Activated naive CD4-positive, alpha-beta T cell treated with Interleukin-2 at 50 U/mL for 16 hours (primary cell): ENCODE data around the gene SELENOK.

Source experiments
- DNase-seq: peaks from one replicate; pipeline ENCODE4 v3.0.0-alpha.2; 2020

Gene SELENOK

GRCh38 chr3:53841296-53841695, 50.4 kb downstream of the SELENOK start:
- DNase-seq = no peak

DNA sequence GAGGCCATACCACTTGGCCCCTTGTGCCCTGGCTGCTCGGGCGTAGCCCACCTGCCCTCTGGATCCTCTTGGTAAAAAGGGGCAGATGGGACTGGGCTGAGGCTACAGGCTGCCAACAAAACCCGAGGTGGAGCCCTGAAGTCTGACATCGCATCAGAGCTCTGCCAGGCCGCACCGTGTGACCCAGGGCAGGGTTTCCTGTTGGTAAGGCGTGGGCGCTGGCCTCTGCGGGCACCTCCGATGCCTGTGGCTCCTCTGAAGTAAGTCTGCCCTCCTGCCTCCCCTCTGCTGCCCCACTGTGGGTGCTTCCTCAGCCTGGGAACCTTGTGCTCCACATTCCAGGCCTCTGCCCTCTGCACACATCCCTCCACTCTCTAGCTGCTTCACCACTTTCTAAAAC, 54.3 kb downstream of the SELENOK start:
- DNase-seq = no peak

DNA sequence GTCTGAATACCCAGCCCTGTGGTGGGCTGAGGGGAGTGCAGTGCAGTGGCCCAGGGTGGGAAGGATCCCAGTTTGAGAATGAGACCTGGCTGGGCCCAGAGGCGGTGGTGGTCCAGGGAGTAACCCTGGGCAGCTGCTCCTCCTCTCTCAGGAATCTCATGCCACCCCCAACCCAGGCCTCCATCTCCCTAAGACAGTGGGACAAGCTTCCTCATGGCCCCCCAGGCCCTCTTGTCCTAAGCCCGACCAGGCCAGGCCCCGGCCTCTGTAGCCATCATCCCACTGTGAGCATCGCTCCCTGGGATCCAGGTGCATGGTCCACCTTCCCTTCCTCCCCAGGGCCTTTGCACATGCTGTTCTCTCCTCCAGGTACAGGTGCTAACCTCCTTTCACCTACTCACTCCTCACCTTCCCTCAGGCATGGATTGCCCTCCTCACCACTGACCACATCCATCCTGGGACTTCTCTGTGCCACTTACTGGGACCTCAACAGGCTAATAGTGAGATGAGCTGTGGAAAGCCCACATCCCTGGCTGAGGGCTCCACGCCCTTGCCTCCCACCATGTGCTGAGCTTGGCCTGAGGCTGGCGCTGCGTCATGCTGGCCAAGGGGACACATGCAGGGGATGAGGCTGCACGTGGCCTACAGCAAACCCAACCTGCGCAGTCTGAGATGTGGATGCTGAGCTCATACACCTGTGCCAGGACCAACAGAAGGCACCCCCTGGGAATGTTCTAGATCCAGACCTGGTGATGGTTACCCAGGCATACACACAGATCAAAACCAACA, 55.4 kb downstream of the SELENOK start:
- DNase-seq = no peak

DNA sequence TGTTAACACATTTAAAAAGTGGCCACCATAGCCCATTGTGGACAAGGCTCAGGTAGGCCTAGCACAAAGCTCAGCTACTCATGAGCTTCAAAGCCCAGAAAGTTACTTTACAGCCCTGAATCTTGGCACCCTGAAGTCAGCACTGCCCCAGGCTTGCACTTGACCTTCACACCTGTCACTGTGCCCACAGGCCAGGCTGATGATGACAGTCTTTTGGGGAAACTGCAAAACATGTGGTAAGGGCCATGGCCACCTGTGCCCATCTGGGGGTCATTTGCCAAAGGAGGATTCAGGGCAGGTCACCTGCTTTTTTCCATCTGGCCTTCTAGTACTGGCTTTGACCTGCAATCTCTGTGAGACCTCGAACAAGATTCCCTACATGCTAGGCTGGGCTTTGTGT, 56.4 kb downstream of the SELENOK start:
- DNase-seq = no peak

DNA sequence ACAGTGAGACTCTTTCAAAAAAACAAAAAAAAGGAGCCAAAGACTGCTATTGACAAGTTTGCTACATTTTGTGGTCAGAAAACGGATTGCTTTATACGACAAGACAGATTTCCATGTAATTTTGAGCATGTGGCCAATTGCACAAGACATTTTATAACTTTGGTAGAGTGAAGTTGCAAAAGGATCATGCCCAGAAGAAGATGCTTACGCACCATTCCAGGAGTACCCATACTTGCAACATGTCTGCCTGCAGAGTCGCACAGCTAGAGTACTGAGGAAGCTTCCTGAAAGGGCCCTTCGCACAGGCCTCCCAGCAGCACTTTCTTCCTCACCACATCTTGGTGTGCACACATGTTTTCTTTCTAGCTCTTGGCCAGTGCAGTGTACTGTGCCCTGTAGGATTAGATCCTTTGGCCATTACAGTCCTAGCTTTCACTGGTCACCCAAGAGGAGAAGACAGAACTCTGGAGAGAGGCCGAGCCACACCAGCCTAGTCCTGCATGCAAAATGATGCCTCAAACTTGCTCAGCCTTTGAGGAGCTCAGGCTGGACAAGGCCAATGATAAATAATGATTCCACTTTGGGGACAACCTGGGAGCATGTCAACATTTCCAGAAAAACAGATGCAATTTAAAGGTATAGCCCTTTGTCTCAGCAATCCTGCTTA, 57.1 kb downstream of the SELENOK start:
- DNase-seq = no peak
